ENCODE results near the gene ZDHHC13. TPM values are rescaled to one million over a fixed set of nuclear protein-coding genes. Genes with fewer than 3 reads are reported as not detected.

ZDHHC13 gene
- total and polyA plus RNA-seq, 2 of the 4 experiments (the other 2 are of a cell fraction) = 7.2 to 15.1 TPM

DNA sequence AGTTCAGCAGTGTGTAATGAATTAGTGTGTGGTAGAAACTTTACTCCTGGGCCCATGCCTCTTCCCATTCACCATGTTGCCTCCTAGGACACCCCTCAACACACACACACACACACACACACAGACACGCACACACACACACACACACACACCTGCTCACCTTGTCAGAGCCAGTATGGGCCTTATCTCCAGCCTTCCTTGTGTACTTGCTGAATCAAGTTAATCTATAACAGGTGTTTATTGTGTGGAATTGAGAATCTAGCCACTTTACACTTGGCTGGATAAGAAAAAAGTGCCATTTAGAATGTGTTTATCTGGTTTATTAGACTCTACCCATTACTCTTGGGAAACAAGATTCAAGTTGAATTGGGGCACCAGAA, 14.5 kb upstream of the ZDHHC13 start:
- H4K8ac ChIP-seq (ENCODE audit: low read depth in 2 of 2, low read length in 2 of 2) = no peak overlapping the region
- no peak overlapping the region for H3K27ac ChIP-seq (ENCODE audit: insufficient read depth, low read length)
- no peaks in the 10 kb centered on the region for H3K36me3 ChIP-seq (ENCODE audit: control insufficient read depth, insufficient read depth, low read length)
- H2BK20ac ChIP-seq (ENCODE audit: low read depth, low read length) = no peak overlapping the region
- no peak overlapping the region for H3K23ac ChIP-seq (ENCODE audit: low read depth, low read length)
- H4K20me1 ChIP-seq (ENCODE audit: insufficient read depth, low read length) = no peaks in the 10 kb centered on the region
- H2BK15ac ChIP-seq (ENCODE audit: low read depth, low read length) = no peak overlapping the region
- dilution Hi-C loops (cut with HindIII; ENCODE audit: low sequenced_read_pairs, unreplicated experiment) = no loop called here
- no CpG with 5 or more reads among the region's 1 CpG for WGBS, 2 experiments (ENCODE audit: extremely low coverage in 2 of 2, insufficient read length in 1 of 2)
- H3K14ac ChIP-seq (replicated peaks; ENCODE audit: low read depth, low read length) = no peak overlapping the region
- H3K27me3 ChIP-seq (ENCODE audit: control insufficient read depth, insufficient read depth, low read length) = peaks cover 13% of the 10 kb centered on the region
- no peak overlapping the region for H2AK5ac ChIP-seq (ENCODE audit: low read depth, low read length)
- H3K4me3 ChIP-seq (ENCODE audit: insufficient read depth, low read depth, low read length) = no peak overlapping the region
- H3K9ac ChIP-seq (ENCODE audit: low read depth, low read length) = no peak overlapping the region
- H3K18ac ChIP-seq (ENCODE audit: low read depth, low read length) = no peak overlapping the region
- intact Hi-C loops (cut with micrococcal nuclease) = no loop called here
- no peak overlapping the region for H4K91ac ChIP-seq (ENCODE audit: insufficient read depth, low read depth, low read length)
- no peak overlapping the region for H2BK120ac ChIP-seq (ENCODE audit: low read depth, low read length)
- ATAC-seq (ENCODE audit: low read depth) (no peak), DNase-seq (no peak)
- H3K9me1 ChIP-seq (ENCODE audit: insufficient read depth, low read length) = no peaks in the 10 kb centered on the region
- H4K5ac ChIP-seq (ENCODE audit: low read depth, low read length) = no peak overlapping the region
- H3K4me2 ChIP-seq (ENCODE audit: low read depth, low read length) = no peak overlapping the region
- TF ChIP-seq POLR2A (IDR thresholded peaks at IDR 0.05; ENCODE audit: low read depth, low read length) (no peak), BHLHE40 (IDR thresholded peaks at IDR 0.05; ENCODE audit: low read depth, low read length) (no peak), CEBPB (IDR thresholded peaks at IDR 0.05; ENCODE audit: low read depth, low read length) (no peak), CHD1 (IDR thresholded peaks at IDR 0.05; ENCODE audit: low read depth, low read length) (no peak), RAD21 (IDR thresholded peaks at IDR 0.05; ENCODE audit: low read length) (no peak), MAZ (IDR thresholded peaks at IDR 0.05; ENCODE audit: borderline replicate concordance, low read depth, low read length) (no peak), FOS (IDR thresholded peaks at IDR 0.05; ENCODE audit: low read depth, low read length) (no peak), NFE2L2 (IDR thresholded peaks at IDR 0.05; ENCODE audit: low read depth, low read length) (no peak), RCOR1 (IDR thresholded peaks at IDR 0.05; ENCODE audit: insufficient replicate concordance, low read length) (no peak), MXI1 (IDR thresholded peaks at IDR 0.05; ENCODE audit: borderline replicate concordance, low read depth, low read length) (no peak), RFX5 (IDR thresholded peaks at IDR 0.05; ENCODE audit: low read depth, low read length) (no peak), SMC3 (IDR thresholded peaks at IDR 0.05; ENCODE audit: low read depth, low read length) (no peak), MAFK (IDR thresholded peaks at IDR 0.05; ENCODE audit: low read depth, low read length) (no peak)
- TF ChIP-seq, protein P1, sequence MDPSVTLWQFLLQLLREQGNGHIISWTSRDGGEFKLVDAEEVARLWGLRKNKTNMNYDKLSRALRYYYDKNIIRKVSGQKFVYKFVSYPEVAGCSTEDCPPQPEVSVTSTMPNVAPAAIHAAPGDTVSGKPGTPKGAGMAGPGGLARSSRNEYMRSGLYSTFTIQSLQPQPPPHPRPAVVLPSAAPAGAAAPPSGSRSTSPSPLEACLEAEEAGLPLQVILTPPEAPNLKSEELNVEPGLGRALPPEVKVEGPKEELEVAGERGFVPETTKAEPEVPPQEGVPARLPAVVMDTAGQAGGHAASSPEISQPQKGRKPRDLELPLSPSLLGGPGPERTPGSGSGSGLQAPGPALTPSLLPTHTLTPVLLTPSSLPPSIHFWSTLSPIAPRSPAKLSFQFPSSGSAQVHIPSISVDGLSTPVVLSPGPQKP (IDR thresholded peaks at IDR 0.05; ENCODE audit: borderline replicate concordance, low read depth, low read length) = no peak
- TF ChIP-seq, protein P2, sequence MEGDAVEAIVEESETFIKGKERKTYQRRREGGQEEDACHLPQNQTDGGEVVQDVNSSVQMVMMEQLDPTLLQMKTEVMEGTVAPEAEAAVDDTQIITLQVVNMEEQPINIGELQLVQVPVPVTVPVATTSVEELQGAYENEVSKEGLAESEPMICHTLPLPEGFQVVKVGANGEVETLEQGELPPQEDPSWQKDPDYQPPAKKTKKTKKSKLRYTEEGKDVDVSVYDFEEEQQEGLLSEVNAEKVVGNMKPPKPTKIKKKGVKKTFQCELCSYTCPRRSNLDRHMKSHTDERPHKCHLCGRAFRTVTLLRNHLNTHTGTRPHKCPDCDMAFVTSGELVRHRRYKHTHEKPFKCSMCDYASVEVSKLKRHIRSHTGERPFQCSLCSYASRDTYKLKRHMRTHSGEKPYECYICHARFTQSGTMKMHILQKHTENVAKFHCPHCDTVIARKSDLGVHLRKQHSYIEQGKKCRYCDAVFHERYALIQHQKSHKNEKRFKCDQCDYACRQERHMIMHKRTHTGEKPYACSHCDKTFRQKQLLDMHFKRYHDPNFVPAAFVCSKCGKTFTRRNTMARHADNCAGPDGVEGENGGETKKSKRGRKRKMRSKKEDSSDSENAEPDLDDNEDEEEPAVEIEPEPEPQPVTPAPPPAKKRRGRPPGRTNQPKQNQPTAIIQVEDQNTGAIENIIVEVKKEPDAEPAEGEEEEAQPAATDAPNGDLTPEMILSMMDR (conservative IDR thresholded peaks at IDR 0.05; ENCODE audit: low read depth, low read length) = no peak
- TF ChIP-seq, protein P3, sequence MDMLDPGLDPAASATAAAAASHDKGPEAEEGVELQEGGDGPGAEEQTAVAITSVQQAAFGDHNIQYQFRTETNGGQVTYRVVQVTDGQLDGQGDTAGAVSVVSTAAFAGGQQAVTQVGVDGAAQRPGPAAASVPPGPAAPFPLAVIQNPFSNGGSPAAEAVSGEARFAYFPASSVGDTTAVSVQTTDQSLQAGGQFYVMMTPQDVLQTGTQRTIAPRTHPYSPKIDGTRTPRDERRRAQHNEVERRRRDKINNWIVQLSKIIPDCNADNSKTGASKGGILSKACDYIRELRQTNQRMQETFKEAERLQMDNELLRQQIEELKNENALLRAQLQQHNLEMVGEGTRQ (IDR thresholded peaks at IDR 0.05; ENCODE audit: low read depth, low read length) = no peak
- H2AK9ac ChIP-seq (replicated peaks; ENCODE audit: low read depth, low read length, poor library complexity) = no peak overlapping the region
- in situ Hi-C loops (cut with MboI; ENCODE audit: low sequenced_read_pairs) = no loop called here
- CTCF ChIA-PET = interaction anchor here (1.3 kb wide), 1 partner anchor 9 kb away, joined by 3 read pairs; no protein-coding TSS in a partner anchor
- H3K4me1 ChIP-seq (ENCODE audit: control insufficient read depth, insufficient read depth, low read length) = no peaks in the 10 kb centered on the region
- BruUV-seq (replicated peaks) = no TSS peak
- no peaks in the 10 kb centered on the region for H3K9me3 ChIP-seq (ENCODE audit: control insufficient read depth, insufficient read depth, low read length)
- H2AFZ ChIP-seq (replicated peaks; ENCODE audit: low read length, poor library complexity) = no peak overlapping the region
- H2BK5ac ChIP-seq (ENCODE audit: low read depth, low read length, poor library complexity, severe bottlenecking) = no peak overlapping the region
- no peak overlapping the region for H3K56ac ChIP-seq (ENCODE audit: extremely low read depth, insufficient read depth, low read length)
- no peaks in the 10 kb centered on the region for H3K79me1 ChIP-seq (ENCODE audit: low read depth in 1 of 2, low read length in 2 of 2)
- POLR2A ChIA-PET (ENCODE audit: unreplicated experiment) = no interaction called here
- H3K4ac ChIP-seq (ENCODE audit: low read depth, low read length) = no peak overlapping the region
